GM23338 (cell line): ENCODE results near the gene GRIN2D. TPM values are rescaled to one million over a fixed set of nuclear protein-coding genes. Genes with fewer than 3 reads are reported as not detected.

ENCODE experiments used
- ATAC-seq: fragments of 200-7000 bp; cut with Tn5 transposase; 3 replicates; pipeline ENCODE4 v1.9.1; 2020
- DNase-seq: peaks from one replicate; pipeline ENCODE4 v3.0.0-alpha.2; 2015; ENCODE audit warnings: low spot score
- H2AFZ ChIP-seq: fragments of 200-600 bp; sonication (generic); 2 replicates; pipeline ENCODE4 v1.8.0; 2016; ENCODE audit warnings: antibody characterized with exemption, mild to moderate bottlenecking, moderate library complexity
- H3F3A ChIP-seq: fragments of 200-600 bp; sonication (generic); replicated peaks from 2 replicates; pipeline ENCODE4 v1.8.0; 2017; ENCODE audit warnings: antibody characterized with exemption, mixed run types, low read depth
- H3K27ac ChIP-seq: fragments of 200-600 bp; sonication (generic); 2 replicates; pipeline ENCODE4 v1.6.1; 2016; ENCODE audit warnings: low read depth
- H3K27me3 ChIP-seq: fragments of 200-600 bp; sonication (generic); 2 replicates; pipeline ENCODE4 v1.8.0; 2016; ENCODE audit warnings: mild to moderate bottlenecking, mixed run types, moderate library complexity; ENCODE audit not compliant: insufficient read depth
- H3K36me3 ChIP-seq: fragments of 200-600 bp; sonication (generic); 2 replicates; pipeline ENCODE4 v1.8.0; 2016; ENCODE audit warnings: mild to moderate bottlenecking; ENCODE audit not compliant: insufficient read depth
- H3K4me1 ChIP-seq: fragments of 200-600 bp; sonication (generic); 2 replicates; pipeline ENCODE4 v1.8.0; 2016; ENCODE audit warnings: mild to moderate bottlenecking, moderate library complexity; ENCODE audit not compliant: insufficient read depth
- H3K4me2 ChIP-seq: fragments of 200-600 bp; sonication (generic); 2 replicates; pipeline ENCODE4 v1.7.1; 2017; ENCODE audit warnings: mixed run types
- H3K4me3 ChIP-seq: fragments of 200-600 bp; sonication (generic); 2 replicates; pipeline ENCODE4 v1.6.1; 2016; ENCODE audit warnings: mixed run types
- H3K79me2 ChIP-seq: fragments of 200-600 bp; sonication (generic); replicated peaks from 2 replicates; pipeline ENCODE4 v1.8.0; 2017; ENCODE audit warnings: mild to moderate bottlenecking; ENCODE audit not compliant: insufficient read depth
- H3K9me2 ChIP-seq: fragments of 200-600 bp; sonication (generic); 2 replicates; pipeline ENCODE4 v1.8.0; 2017; ENCODE audit not compliant: insufficient read depth
- H4K20me1 ChIP-seq: fragments of 200-600 bp; sonication (generic); replicated peaks from 2 replicates; pipeline ENCODE4 v1.8.0; 2017; ENCODE audit warnings: mild to moderate bottlenecking; ENCODE audit not compliant: insufficient read depth
- H3K27ac Mint-ChIP-seq: 2 replicates; pipeline ENCODE4 v1.8.0; 2020; ENCODE audit warnings: inconsistent platforms, mild to moderate bottlenecking, moderate library complexity, mixed read lengths
- H3K27me3 Mint-ChIP-seq: 3 replicates; pipeline ENCODE4 v1.8.0; 2022; ENCODE audit warnings: low read depth, mild to moderate bottlenecking, moderate library complexity, mixed read lengths, inconsistent platforms; ENCODE audit not compliant: insufficient read depth, poor library complexity
- H3K36me3 Mint-ChIP-seq: 3 replicates; pipeline ENCODE4 v1.8.0; 2021; ENCODE audit warnings: low read depth, mild to moderate bottlenecking, inconsistent platforms, moderate library complexity, mixed read lengths
- H3K4me1 Mint-ChIP-seq: 3 replicates; pipeline ENCODE4 v1.8.0; 2020; ENCODE audit warnings: mild to moderate bottlenecking, inconsistent platforms, mixed read lengths
- H3K4me3 Mint-ChIP-seq: 3 replicates; pipeline ENCODE4 v1.8.0; 2021; ENCODE audit warnings: moderate library complexity, mild to moderate bottlenecking, inconsistent platforms, mixed read lengths
- H3K9me3 Mint-ChIP-seq: 3 replicates; pipeline ENCODE4 v1.8.0; 2020; ENCODE audit warnings: moderate library complexity, mild to moderate bottlenecking, inconsistent platforms, mixed read lengths
- CTCF ChIP-seq, 2 experiments: fragments of 200-600 bp in 1 of 2; sonication (generic) in 1 of 2; conservative IDR thresholded peaks; 2 replicates each; pipeline versions ENCODE4 v1.5.1 to v1.6.1; 2016 to 2017; ENCODE audit warnings: antibody characterized with exemption in 2 of 2, low read depth in 2 of 2, mild to moderate bottlenecking in 2 of 2, moderate library complexity in 1 of 2
- EZH2phosphoT487 ChIP-seq: fragments of 200-600 bp; sonication (generic); IDR thresholded peaks from one replicate; pipeline ENCODE4 v1.8.1; 2018; ENCODE audit warnings: antibody characterized with exemption; ENCODE audit not compliant: unreplicated experiment
- JUNB ChIP-seq: IDR thresholded peaks from one replicate; pipeline ENCODE4 v1.6.1; 2016; ENCODE audit warnings: antibody characterized with exemption; ENCODE audit not compliant: unreplicated experiment
- REST ChIP-seq: IDR thresholded peaks from one replicate; pipeline ENCODE4 v1.6.1; 2018; ENCODE audit warnings: antibody characterized with exemption; ENCODE audit not compliant: unreplicated experiment
- polyA plus RNA-seq: library from polyadenylated mRNA; unstranded; fragments of >200 nt; fragmentation: Nextera tagmentation; extraction: Ambion mirVana; gene quantifications from 2 replicates; pipeline ENCODE4 v1.2.1, GENCODE V29; 2016
- total RNA-seq: library from RNA; depleted of rRNA; stranded (reverse); fragments of >200 nt; shearing (Covaris generic); gene quantifications from 2 replicates; pipeline ENCODE4 v1.2.3, GENCODE V29; 2014

The GRIN2D gene
- total and polyA plus RNA-seq, 2 experiments from 2014 or later = 4.4 to 20.0 TPM

- Histone ChIP-seq H2AFZ (no peak overlapping the region), H3K36me3 (no peaks in the 10 kb centered on the region), H4K20me1 (peaks cover 4% of the 10 kb centered on the region; the same call in 1 of the 2 replicates), H3K4me2 (no peak overlapping the region), H3K4me3 (no peak overlapping the region), H3K27ac (no peak overlapping the region), H3K4me1 (no peaks in the 10 kb centered on the region; the same call in 1 of the 2 replicates), H3K9me2 (no peaks in the 10 kb centered on the region), H3F3A (0 out of 2 replicates have a peak, but pooled peaks cover 2% of the 10 kb centered on the region), H3K27me3 (no peaks in the 10 kb centered on the region), H3K79me2 (no peaks in the 10 kb centered on the region)
- H3K27ac Mint-ChIP-seq = no peak overlapping the region
- TF ChIP-seq CTCF (conservative IDR thresholded peaks at IDR 0.05; ENCODE audit: low read depth in 2 of 2) = peak; percentile 91 to 94
- TF ChIP-seq EZH2phosphoT487 = no peak
- H3K36me3 Mint-ChIP-seq = no peaks in the 10 kb centered on the region
- H3K4me1 Mint-ChIP-seq = peaks cover 4% of the 10 kb centered on the region
- DNase-seq (peak; percentile 88), ATAC-seq (peak; percentile 96)
- H3K9me3 Mint-ChIP-seq = peaks cover 3% of the 10 kb centered on the region; the same call in 1 of the 3 replicates
- peaks cover 9% of the 10 kb centered on the region for H3K27me3 Mint-ChIP-seq
- H3K4me3 Mint-ChIP-seq = no peak overlapping the region
Measured at GRCh38 chr19:48351341-48351752, 42.1 kb upstream of the GRIN2D start.

- H2AFZ ChIP-seq = no peak overlapping the region
- DNase-seq (no peak), ATAC-seq (no peak)
- Mint-ChIP-seq H3K36me3 (peaks cover 3% of the 10 kb centered on the region; the same call in 1 of the 3 replicates), H3K9me3 (0 out of 3 replicates have a peak, but pooled peaks cover 3% of the 10 kb centered on the region), H3K27ac (no peak overlapping the region), H3K4me1 (peaks cover 4% of the 10 kb centered on the region), H3K27me3 (peaks cover 7% of the 10 kb centered on the region), H3K4me3 (no peak overlapping the region)
- H3K79me2 ChIP-seq = no peaks in the 10 kb centered on the region
- H3K27ac ChIP-seq = no peak overlapping the region
- TF ChIP-seq REST (no peak), JUNB (no peak)
- no peak overlapping the region for H3K4me3 ChIP-seq
- no peak overlapping the region for H3K4me2 ChIP-seq
- peaks cover 4% of the 10 kb centered on the region; the same call in 1 of the 2 replicates for H4K20me1 ChIP-seq
- no peaks in the 10 kb centered on the region for H3K9me2 ChIP-seq
- H3K27me3 ChIP-seq = no peaks in the 10 kb centered on the region
- H3F3A ChIP-seq = 0 out of 2 replicates have a peak, but pooled peaks cover 2% of the 10 kb centered on the region
- no peaks in the 10 kb centered on the region for H3K4me1 ChIP-seq
- H3K36me3 ChIP-seq = no peaks in the 10 kb centered on the region
Measured at GRCh38 chr19:48353677-48354076, 39.8 kb upstream of the GRIN2D start.
